Smooth muscle cell (in vitro differentiated cells): ENCODE data around the gene FAM227B. TPM values are rescaled to one million over a fixed set of nuclear protein-coding genes. Genes with fewer than 3 reads are reported as not detected.

Experiments used
- DNase-seq: peaks from one replicate; lab custom pipeline; 2025; ENCODE audit not compliant: unreplicated experiment; lab: John Stamatoyannopoulos, UW
- H2AFZ ChIP-seq: fragments of 200-600 bp; sonication (generic); 2 replicates; pipeline ENCODE4 v1.6.0; 2016; ENCODE audit warnings: antibody characterized with exemption, low read depth, mild to moderate bottlenecking
- H3F3A ChIP-seq: fragments of 200-600 bp; sonication (generic); 2 replicates; pipeline ENCODE4 v1.6.0; 2017; ENCODE audit warnings: antibody characterized with exemption, low read depth
- H3K27ac ChIP-seq: fragments of 200-600 bp; sonication (generic); 2 replicates; pipeline ENCODE4 v1.5.1; 2016; ENCODE audit warnings: low read depth, mild to moderate bottlenecking
- H3K27me3 ChIP-seq: fragments of 200-600 bp; sonication (generic); 2 replicates; pipeline ENCODE4 v1.6.1; 2016; ENCODE audit warnings: low read depth, mild to moderate bottlenecking
- H3K36me3 ChIP-seq: fragments of 200-600 bp; sonication (generic); 2 replicates; pipeline ENCODE4 v1.5.1; 2016; ENCODE audit warnings: low read depth
- H3K4me1 ChIP-seq: fragments of 200-600 bp; sonication (generic); 2 replicates; pipeline ENCODE4 v1.5.1; 2016; ENCODE audit warnings: low read depth
- H3K4me2 ChIP-seq: fragments of 200-600 bp; sonication (generic); 2 replicates; pipeline ENCODE4 v1.6.0; 2016; ENCODE audit warnings: mild to moderate bottlenecking
- H3K4me3 ChIP-seq: fragments of 200-600 bp; sonication (generic); 2 replicates; pipeline ENCODE4 v1.5.1; 2016; ENCODE audit warnings: mild to moderate bottlenecking
- H3K79me2 ChIP-seq: fragments of 200-600 bp; sonication (generic); 2 replicates; pipeline ENCODE4 v1.6.0; 2016; ENCODE audit warnings: low read depth, mild to moderate bottlenecking
- H3K9ac ChIP-seq: fragments of 200-600 bp; sonication (generic); 2 replicates; pipeline ENCODE4 v1.6.0; 2016; ENCODE audit warnings: low read depth
- H3K9me3 ChIP-seq: fragments of 200-600 bp; sonication (generic); replicated peaks from 2 replicates; pipeline ENCODE4 v1.5.1; 2016; ENCODE audit warnings: low read depth
- H4K20me1 ChIP-seq: fragments of 200-600 bp; sonication (generic); 2 replicates; pipeline ENCODE4 v1.6.0; 2016; ENCODE audit warnings: low read depth
- CTCF ChIP-seq: fragments of 200-600 bp; sonication (generic); IDR thresholded peaks from 2 replicates; pipeline ENCODE4 v1.5.1; 2017; ENCODE audit warnings: borderline replicate concordance, mild to moderate bottlenecking, antibody characterized with exemption; ENCODE audit not compliant: insufficient read depth, poor library complexity, severe bottlenecking
- WGBS: methylation state at CpG from one replicate; pipeline ENCODE4 v1.1.7; 2016; ENCODE audit warnings: low lambda C conversion rate; 5-methylcytosine and 5-hydroxymethylcytosine counted together
- polyA plus RNA-seq: library from polyadenylated mRNA; unstranded; fragments of >200 nt; fragmentation: Nextera tagmentation; extraction: Ambion mirVana; gene quantifications from 2 replicates; pipeline ENCODE4 v1.2.1, GENCODE V29; 2016
- total RNA-seq: library from RNA; depleted of rRNA; stranded (reverse); fragments of >200 nt; gene quantifications from 2 replicates; pipeline ENCODE4 v1.2.3, GENCODE V29; 2014

The FAM227B gene
- total and polyA plus RNA-seq, 2 experiments from 2014 or later, result 7.5 to 9.7 TPM

DNA sequence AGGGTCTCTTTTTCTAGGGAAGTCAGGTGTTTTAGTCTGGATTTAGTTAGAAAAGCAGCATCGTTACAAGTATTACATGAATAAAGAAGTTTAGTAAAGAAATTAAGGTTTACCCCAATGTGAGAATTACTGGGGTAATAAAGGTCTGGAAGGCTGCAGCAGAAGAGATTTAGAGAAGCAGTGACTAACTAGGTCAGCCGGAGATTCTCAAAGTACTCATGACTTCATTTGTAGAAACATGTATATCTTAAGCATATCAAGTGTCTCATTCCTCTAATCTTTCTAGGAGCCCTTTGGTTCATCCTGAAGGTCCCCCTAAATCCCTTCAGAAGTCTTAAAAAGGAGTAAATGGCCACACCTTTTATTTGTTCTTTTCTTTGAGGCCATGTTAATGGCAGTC is 26.3 kb upstream of the FAM227B start:
- Histone ChIP-seq H3K9me3 (no peaks in the 10 kb centered on the region), H3K4me1 (no peaks in the 10 kb centered on the region), H3K79me2 (no peaks in the 10 kb centered on the region), H3K27ac (no peak overlapping the region), H4K20me1 (no peaks in the 10 kb centered on the region), H3K4me2 (no peak overlapping the region), H3K4me3 (no peak overlapping the region), H3K9ac (no peak overlapping the region), H2AFZ (no peak overlapping the region), H3K36me3 (peaks cover 9% of the 10 kb centered on the region), H3K27me3 (no peaks in the 10 kb centered on the region), H3F3A (peaks cover 4% of the 10 kb centered on the region)
- DNase-seq, result no peak
- TF ChIP-seq CTCF, result no peak
- 75% methylated on average over 2 of the region's 2 CpGs for WGBS

DNA sequence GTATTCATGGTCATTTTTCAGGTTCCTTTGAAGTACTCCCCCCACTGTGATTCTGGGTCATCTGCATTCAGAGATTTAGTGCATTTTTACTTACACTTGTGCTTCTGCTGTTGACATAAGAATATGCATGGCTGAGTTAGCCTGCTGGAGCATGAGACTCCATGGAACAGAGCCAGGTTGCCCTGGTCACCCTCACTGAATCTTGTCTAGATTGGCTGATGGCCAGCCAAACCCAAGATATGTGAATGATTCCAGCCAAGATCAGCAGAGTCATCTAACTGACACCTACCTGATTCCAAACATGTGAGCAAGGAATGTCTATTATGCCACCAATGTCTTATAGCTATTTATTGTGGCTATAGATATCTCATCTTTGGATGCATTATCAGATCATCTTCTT is 25.3 kb upstream of the FAM227B start:
- H3K27me3 ChIP-seq, result no peaks in the 10 kb centered on the region
- no peak for TF ChIP-seq CTCF
- H3F3A ChIP-seq, result peaks cover 4% of the 10 kb centered on the region
- H3K9me3 ChIP-seq, result no peaks in the 10 kb centered on the region
- no peak overlapping the region for H3K27ac ChIP-seq
- no peak for DNase-seq
- no peaks in the 10 kb centered on the region for H4K20me1 ChIP-seq
- H3K4me1 ChIP-seq, result no peaks in the 10 kb centered on the region
- no peak overlapping the region for H3K4me2 ChIP-seq
- H3K4me3 ChIP-seq, result no peak overlapping the region
- no peaks in the 10 kb centered on the region for H3K79me2 ChIP-seq
- peaks cover 9% of the 10 kb centered on the region for H3K36me3 ChIP-seq
- no peak overlapping the region for H3K9ac ChIP-seq
- no peak overlapping the region for H2AFZ ChIP-seq

GRCh38 chr15:49645277-49645676 is 24.7 kb upstream of the FAM227B start:
- H3F3A ChIP-seq, result peaks cover 4% of the 10 kb centered on the region
- no peak for DNase-seq
- no peak overlapping the region for H2AFZ ChIP-seq
- H3K9ac ChIP-seq, result no peak overlapping the region
- no peak overlapping the region for H3K27ac ChIP-seq
- no peak for TF ChIP-seq CTCF
- no peak overlapping the region for H3K4me2 ChIP-seq
- H3K4me1 ChIP-seq, result no peaks in the 10 kb centered on the region
- H3K27me3 ChIP-seq, result no peaks in the 10 kb centered on the region
- H3K79me2 ChIP-seq, result no peaks in the 10 kb centered on the region
- H3K36me3 ChIP-seq, result peaks cover 9% of the 10 kb centered on the region
- H4K20me1 ChIP-seq, result no peaks in the 10 kb centered on the region
- H3K4me3 ChIP-seq, result no peak overlapping the region
- no peaks in the 10 kb centered on the region for H3K9me3 ChIP-seq

DNA sequence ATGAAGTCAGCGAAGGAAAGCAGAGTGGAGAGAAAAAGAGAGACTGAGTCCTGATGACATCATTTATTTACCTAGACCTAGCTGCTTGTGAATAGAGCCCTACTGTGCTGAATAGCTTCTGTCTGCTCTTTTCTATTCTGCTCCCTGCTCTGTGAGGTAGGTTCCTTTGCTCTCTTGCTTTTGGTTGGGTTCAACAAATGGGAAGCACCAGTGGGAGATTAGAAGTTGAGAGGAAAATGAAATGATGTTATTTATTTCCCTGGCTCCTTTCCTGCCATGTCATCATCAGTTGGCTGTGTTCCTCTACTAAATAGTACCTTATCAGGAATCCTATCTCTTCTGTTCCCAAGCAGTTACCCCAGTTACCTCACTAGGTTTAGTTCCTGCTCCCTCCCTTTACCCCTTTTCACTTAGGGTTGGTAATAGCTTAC is 23.8 kb upstream of the FAM227B start:
- Histone ChIP-seq H3K79me2 (no peaks in the 10 kb centered on the region), H3K4me2 (no peak overlapping the region), H2AFZ (no peak overlapping the region), H3K36me3 (peaks cover 9% of the 10 kb centered on the region), H3K27ac (no peak overlapping the region), H3K27me3 (no peaks in the 10 kb centered on the region), H4K20me1 (no peaks in the 10 kb centered on the region), H3K4me1 (no peaks in the 10 kb centered on the region), H3K4me3 (no peak overlapping the region), H3F3A (peaks cover 4% of the 10 kb centered on the region), H3K9ac (no peak overlapping the region), H3K9me3 (no peaks in the 10 kb centered on the region)
- no peak for DNase-seq
- TF ChIP-seq CTCF, result no peak
- WGBS, result 100% methylated on average over 1 of the region's 1 CpG
